IPS-11a (cell line): ENCODE data around the gene GBP2.

ENCODE experiments used
- H3K4me3 ChIP-seq: one replicate; pipeline ENCODE4 v1.5.1; 2013; ENCODE audit warnings: low read depth, low read length, control low read depth

Gene GBP2

DNA sequence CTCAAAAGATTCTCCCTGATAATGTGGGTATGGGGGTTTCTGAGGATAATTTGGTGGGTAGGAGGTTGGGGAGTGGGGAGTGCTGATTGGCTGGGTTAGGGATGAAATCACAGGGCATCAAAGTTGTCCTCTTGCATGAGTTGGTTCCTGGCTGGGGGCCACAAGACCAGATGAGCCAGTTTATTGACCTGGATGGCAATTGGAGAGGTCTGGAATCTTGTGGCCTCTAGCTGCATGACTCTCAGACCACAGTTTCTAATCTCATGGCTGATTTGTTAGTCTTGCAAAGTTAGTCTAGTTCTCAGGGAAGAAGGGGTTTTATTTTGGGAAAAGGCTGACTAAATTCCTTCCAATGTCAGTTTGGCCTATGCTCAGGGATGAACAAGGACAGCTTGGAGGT lies 57.6 kb downstream of the GBP2 start:
- H3K4me3 ChIP-seq: no peak overlapping the region

DNA sequence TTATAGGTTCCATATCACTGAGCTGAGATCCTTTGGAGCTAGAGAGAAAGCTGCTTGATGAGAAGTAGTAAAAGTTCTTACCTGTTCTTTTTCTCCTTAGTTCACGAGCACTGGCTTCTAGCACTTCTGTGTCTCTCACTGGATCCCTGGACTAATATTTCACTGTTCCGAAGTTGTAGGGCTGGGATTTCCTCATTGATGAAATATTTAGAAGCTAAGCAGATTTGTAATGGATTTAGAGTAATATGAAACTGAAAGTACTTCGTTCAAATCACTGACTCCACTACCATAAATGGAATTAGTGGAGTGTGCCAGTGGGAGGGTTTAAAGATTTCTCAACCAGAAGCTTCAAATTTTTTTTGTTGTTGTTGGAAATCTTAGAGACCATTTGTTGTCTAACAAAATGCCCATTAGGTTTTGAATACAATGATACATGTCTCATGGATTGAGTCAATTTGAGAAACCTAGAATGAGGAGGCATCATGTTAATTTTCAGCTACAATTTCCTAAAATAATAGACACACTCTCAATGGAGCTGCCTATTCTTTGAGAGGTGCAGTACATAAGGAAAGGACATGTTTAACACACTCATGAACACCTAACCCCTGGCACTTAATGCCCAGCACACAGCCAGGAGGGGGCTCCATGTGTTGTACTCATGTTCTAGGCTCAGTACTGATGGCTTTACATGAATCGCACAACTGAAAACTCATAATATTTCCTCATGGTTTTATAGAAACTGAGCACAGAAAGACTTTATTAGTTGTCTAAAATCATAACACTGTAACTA lies 60.6 kb downstream of the GBP2 start, which contains the start of gene GBP1:
GBP1 (minus strand) TSS at position 130 of the 790 bp plus-strand sequence. CDS start 1,974 bp downstream, outside the sequence.
- no peak within 1 kb of the TSS for H3K4me3 ChIP-seq

DNA sequence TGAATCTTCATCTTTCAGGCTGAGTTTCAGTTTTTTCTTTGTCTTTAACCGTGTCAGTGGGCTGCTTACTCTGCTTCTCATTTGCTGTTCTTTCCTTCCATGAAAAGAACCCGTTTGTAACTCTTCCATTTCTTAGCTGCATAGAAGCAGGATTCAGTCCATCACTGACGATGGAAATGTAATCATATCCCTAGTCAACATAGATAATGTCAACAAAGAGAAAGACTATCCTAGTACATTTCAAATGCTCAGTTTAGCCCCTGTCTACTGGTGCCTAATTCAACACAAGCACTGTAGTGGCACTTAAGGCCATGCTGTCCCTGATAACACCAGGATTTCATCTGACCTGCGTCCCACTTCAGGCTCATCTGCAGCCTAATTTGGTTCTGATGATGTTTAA lies 61.3 kb downstream of the GBP2 start:
- no peak overlapping the region for H3K4me3 ChIP-seq

DNA sequence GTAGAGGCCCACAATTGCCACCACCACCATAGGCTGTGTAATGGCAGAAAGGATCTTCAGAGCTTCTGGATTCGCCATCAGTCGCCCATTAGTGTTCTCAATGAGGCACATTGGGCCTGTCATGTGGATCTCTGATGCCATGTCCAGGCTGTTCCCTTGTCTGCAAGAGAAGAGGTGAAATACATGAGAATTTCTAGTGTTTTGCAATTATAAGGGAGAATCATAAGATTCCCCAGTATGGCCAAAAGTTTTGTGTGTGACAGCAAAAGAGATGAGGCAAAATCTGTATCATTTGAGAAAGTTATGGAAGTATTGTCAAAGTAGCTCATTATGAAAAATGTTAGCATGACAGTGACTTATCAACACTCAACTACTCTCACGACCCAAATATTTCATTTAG lies 62.8 kb downstream of the GBP2 start:
- H3K4me3 ChIP-seq: no peak overlapping the region

DNA sequence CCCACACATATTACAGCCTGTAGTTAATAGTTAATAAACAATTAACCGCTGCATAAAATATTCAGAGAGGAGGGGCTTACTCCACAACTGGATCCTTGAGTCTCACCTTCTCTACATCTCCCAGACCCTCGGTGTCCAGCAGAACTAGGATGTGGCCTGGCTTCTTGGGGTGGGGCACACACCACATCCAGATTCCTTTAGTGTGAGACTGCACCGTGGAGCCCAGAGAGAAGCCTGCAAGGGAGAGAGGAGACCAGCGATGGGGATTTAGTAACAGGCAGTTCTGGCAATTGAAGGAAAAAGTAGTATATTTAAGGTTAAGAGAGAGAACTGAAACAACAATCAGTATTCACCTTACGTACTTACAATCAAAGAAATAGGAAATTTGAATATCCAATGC lies 65.8 kb downstream of the GBP2 start:
- H3K4me3 ChIP-seq: no peak overlapping the region
